Caco-2 (cell line): Measurements from ENCODE around the gene YDJC. TPM values are rescaled to one million over a fixed set of nuclear protein-coding genes. Genes with fewer than 3 reads are reported as not detected.

Experiments
- BruUV-seq: library from RNA; stranded (reverse); fragments of 400-500 nt; replicated peaks from 2 replicates; lab custom pipeline; 2021; lab: Mats Ljungman, UMichigan
- CTCF ChIA-PET: fragments of 300-600 bp; sonication (Branson Sonifier 250); formaldehyde crosslinking; loops from one replicate; lab custom pipeline; 2022; ENCODE audit warnings: antibody characterized with exemption; lab: Charles Lee
- POLR2A ChIA-PET: fragments of 300-600 bp; sonication (Branson Sonifier 250); formaldehyde crosslinking; loops from one replicate; lab custom pipeline; 2022; ENCODE audit warnings: antibody characterized with exemption; lab: Charles Lee
- DNase-seq, 2 experiments: peaks; one replicate each; pipeline versions ENCODE4 v3.0.0 to v3.0.0-alpha.2; 2020 to 2022
- H3K27me3 ChIP-seq: replicated peaks from 2 replicates; pipeline ENCODE4 v1.6.0; 2011; ENCODE audit warnings: low read length; ENCODE audit not compliant: control insufficient read depth, insufficient read depth
- H3K36me3 ChIP-seq: 2 replicates; pipeline ENCODE4 v1.5.1; 2011; ENCODE audit warnings: low read length; ENCODE audit not compliant: control insufficient read depth, insufficient read depth
- H3K4me1 ChIP-seq: fragments of 250-450 bp; sonication (Bioruptor Pico); 2 replicates; pipeline ENCODE4 v1.5.1; 2020; ENCODE audit warnings: mild to moderate bottlenecking
- H3K4me3 ChIP-seq: 2 replicates; pipeline ENCODE4 v1.5.1; 2011; ENCODE audit warnings: low read depth, mild to moderate bottlenecking, control low read depth, low read length
- H3K9me3 ChIP-seq: fragments of 250-450 bp; sonication (Bioruptor Pico); 2 replicates; pipeline ENCODE4 v1.5.1; 2020; ENCODE audit warnings: mild to moderate bottlenecking, moderate library complexity
- H3K27ac Mint-ChIP-seq: one replicate; pipeline ENCODE4 v1.8.0; 2022; ENCODE audit warnings: mixed read lengths; ENCODE audit not compliant: unreplicated experiment
- H3K27me3 Mint-ChIP-seq: one replicate; pipeline ENCODE4 v1.8.0; 2022; ENCODE audit warnings: mixed read lengths; ENCODE audit not compliant: insufficient read depth, unreplicated experiment
- H3K36me3 Mint-ChIP-seq: one replicate; pipeline ENCODE4 v1.8.0; 2022; ENCODE audit warnings: mild to moderate bottlenecking, mixed read lengths; ENCODE audit not compliant: insufficient read depth, unreplicated experiment
- H3K4me1 Mint-ChIP-seq: one replicate; pipeline ENCODE4 v1.8.0; 2022; ENCODE audit warnings: low read depth, mixed read lengths; ENCODE audit not compliant: unreplicated experiment
- H3K4me3 Mint-ChIP-seq: one replicate; pipeline ENCODE4 v1.8.0; 2022; ENCODE audit warnings: mild to moderate bottlenecking, moderate library complexity, mixed read lengths; ENCODE audit not compliant: unreplicated experiment
- H3K9me3 Mint-ChIP-seq: one replicate; pipeline ENCODE4 v1.8.0; 2022; ENCODE audit warnings: mixed read lengths; ENCODE audit not compliant: unreplicated experiment
- CTCF ChIP-seq, 2 experiments: fragments of 200-600 bp in 1 of 2; IDR thresholded peaks; 1 replicate in 1 of 2; 2 replicates in 1 of 2; pipeline versions ENCODE4 v1.5.1 to v1.8.0; 2011 to 2022; ENCODE audit warnings: antibody characterized with exemption in 1 of 2, control low read depth in 1 of 2, inconsistent platforms in 1 of 2, low read depth in 1 of 2, low read length in 1 of 2, mild to moderate bottlenecking in 1 of 2, moderate library complexity in 1 of 2; ENCODE audit not compliant: insufficient read depth in 1 of 2, severe bottlenecking in 1 of 2, unreplicated experiment in 1 of 2
- intact Hi-C: fragments of 100-400 bp; cut with micrococcal nuclease; formaldehyde crosslinking; loops from one replicate; pipeline ENCODE4 v1.10.0; 2022; ENCODE audit not compliant: unreplicated experiment
- total RNA-seq: library from RNA; stranded (reverse); gene quantifications from 2 replicates; pipeline ENCODE4 v1.2.3, GENCODE V29; 2022

Gene YDJC
- total RNA-seq, 1 experiment from 2014 or later = 60.0 TPM

- H3K4me1 ChIP-seq = peaks cover 22% of the 10 kb centered on the region
- H3K27ac Mint-ChIP-seq = no peak overlapping the region
- H3K27me3 ChIP-seq = no peaks in the 10 kb centered on the region
- no peak overlapping the region for H3K4me3 ChIP-seq
- H3K36me3 Mint-ChIP-seq = peaks cover under 1% of the 10 kb centered on the region
- BruUV-seq = no TSS peak
- no peak overlapping the region for H3K4me3 Mint-ChIP-seq
- no peak for TF ChIP-seq CTCF (IDR thresholded peaks at IDR 0.05; ENCODE audit: insufficient read depth in 1 of 2, low read depth in 1 of 2, low read length in 1 of 2, severe bottlenecking in 1 of 2, unreplicated experiment in 1 of 2)
- H3K9me3 ChIP-seq = no peaks in the 10 kb centered on the region
- peaks cover 11% of the 10 kb centered on the region for H3K4me1 Mint-ChIP-seq
- CTCF ChIA-PET = no interaction called here
- POLR2A ChIA-PET = interaction anchor here (0.6 kb wide), 1 partner anchor 30 kb away, joined by 3 read pairs; no protein-coding TSS in a partner anchor
- intact Hi-C loops = no loop called here
- no peaks in the 10 kb centered on the region for H3K27me3 Mint-ChIP-seq
- DNase-seq = no peak
- no peaks in the 10 kb centered on the region for H3K9me3 Mint-ChIP-seq
- H3K36me3 ChIP-seq = no peaks in the 10 kb centered on the region
These were observed 6.9 kb upstream of the YDJC start for GRCh38 chr22:21636629-21637218.

GRCh38 chr22:21635771-21636510 lies 6.1 kb upstream of the YDJC start:
- Mint-ChIP-seq H3K4me1 (peaks cover 7% of the 10 kb centered on the region), H3K27ac (no peak overlapping the region), H3K36me3 (no peaks in the 10 kb centered on the region), H3K27me3 (no peaks in the 10 kb centered on the region), H3K4me3 (no peak overlapping the region), H3K9me3 (no peaks in the 10 kb centered on the region)
- ChIA-PET CTCF (no interaction called here), POLR2A (interaction anchor here (0.6 kb wide), 1 partner anchor 30 kb away, joined by 3 read pairs; no protein-coding TSS in a partner anchor)
- Histone ChIP-seq H3K27me3 (no peaks in the 10 kb centered on the region), H3K36me3 (no peaks in the 10 kb centered on the region), H3K4me1 (peaks cover 18% of the 10 kb centered on the region), H3K4me3 (no peak overlapping the region), H3K9me3 (no peaks in the 10 kb centered on the region)
- no TSS peak for BruUV-seq
- TF ChIP-seq CTCF (IDR thresholded peaks at IDR 0.05; ENCODE audit: insufficient read depth in 1 of 2, low read depth in 1 of 2, low read length in 1 of 2, severe bottlenecking in 1 of 2, unreplicated experiment in 1 of 2) = no peak
- DNase-seq = no peak
- intact Hi-C loops = no loop called here

DNA sequence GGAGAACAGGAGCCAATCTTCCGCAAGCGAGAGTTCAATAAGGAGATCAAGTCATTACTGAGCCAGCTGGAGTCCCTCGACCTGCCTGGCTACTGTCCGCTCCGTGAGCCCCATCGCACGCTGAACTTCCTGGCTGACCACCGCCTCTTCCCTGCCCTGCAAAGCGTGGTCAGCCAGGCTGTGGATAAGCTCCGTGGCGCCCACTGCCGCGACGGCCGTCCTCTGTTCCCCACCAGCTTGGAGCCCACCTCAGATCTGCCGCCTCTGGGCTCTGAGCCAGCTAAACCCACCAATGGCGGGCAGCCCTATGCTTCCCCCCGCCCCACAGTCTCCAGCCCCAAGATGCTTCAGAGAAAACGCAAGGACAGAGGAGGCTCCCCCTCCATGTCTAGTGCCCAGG lies 5.0 kb upstream of the YDJC start:
- H3K4me3 Mint-ChIP-seq = no peak overlapping the region
- CTCF ChIA-PET = interaction anchor here (0.6 to 1.5 kb wide), 2 partner anchors 8 to 12 kb away, joined by 3 read pairs; partner anchors contain the start of gene SDF2L1
- POLR2A ChIA-PET = no interaction called here

More for the DNA sequence above, 5.0 kb upstream of the YDJC start:
- no peaks in the 10 kb centered on the region for H3K27me3 Mint-ChIP-seq
- DNase-seq = no peak
- Histone ChIP-seq H3K9me3 (no peaks in the 10 kb centered on the region), H3K4me1 (peaks cover 14% of the 10 kb centered on the region), H3K4me3 (no peak overlapping the region), H3K27me3 (no peaks in the 10 kb centered on the region), H3K36me3 (no peaks in the 10 kb centered on the region)
- no peak for TF ChIP-seq CTCF (IDR thresholded peaks at IDR 0.05; ENCODE audit: insufficient read depth in 1 of 2, low read depth in 1 of 2, low read length in 1 of 2, severe bottlenecking in 1 of 2, unreplicated experiment in 1 of 2)
- no peaks in the 10 kb centered on the region for H3K9me3 Mint-ChIP-seq
- intact Hi-C loops = no loop called here
- H3K27ac Mint-ChIP-seq = no peak overlapping the region
- BruUV-seq = no TSS peak
- H3K36me3 Mint-ChIP-seq = peaks cover 2% of the 10 kb centered on the region
- H3K4me1 Mint-ChIP-seq = no peaks in the 10 kb centered on the region
